ENCODE results near the gene SGF29.

DNA sequence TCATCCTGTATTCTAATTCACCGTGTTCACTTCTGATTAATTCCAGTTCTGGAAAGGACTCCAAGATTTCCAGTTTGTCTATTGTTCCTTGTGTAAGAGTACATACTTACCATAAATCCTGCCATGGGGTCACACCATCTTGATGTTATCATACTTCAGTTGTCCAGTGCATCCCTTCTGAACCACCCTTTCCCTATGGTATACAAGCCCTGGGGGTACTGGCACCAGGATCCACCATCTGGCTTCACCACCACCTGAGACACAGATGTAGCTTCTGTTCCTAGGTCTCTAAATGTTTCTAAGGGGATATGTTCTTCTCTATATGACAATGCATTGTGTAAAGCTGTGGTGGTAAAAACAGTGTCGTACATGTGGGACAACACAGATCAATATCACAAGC lies 21.2 kb downstream of the SGF29 start:
- TF ChIP-seq, protein P1, sequence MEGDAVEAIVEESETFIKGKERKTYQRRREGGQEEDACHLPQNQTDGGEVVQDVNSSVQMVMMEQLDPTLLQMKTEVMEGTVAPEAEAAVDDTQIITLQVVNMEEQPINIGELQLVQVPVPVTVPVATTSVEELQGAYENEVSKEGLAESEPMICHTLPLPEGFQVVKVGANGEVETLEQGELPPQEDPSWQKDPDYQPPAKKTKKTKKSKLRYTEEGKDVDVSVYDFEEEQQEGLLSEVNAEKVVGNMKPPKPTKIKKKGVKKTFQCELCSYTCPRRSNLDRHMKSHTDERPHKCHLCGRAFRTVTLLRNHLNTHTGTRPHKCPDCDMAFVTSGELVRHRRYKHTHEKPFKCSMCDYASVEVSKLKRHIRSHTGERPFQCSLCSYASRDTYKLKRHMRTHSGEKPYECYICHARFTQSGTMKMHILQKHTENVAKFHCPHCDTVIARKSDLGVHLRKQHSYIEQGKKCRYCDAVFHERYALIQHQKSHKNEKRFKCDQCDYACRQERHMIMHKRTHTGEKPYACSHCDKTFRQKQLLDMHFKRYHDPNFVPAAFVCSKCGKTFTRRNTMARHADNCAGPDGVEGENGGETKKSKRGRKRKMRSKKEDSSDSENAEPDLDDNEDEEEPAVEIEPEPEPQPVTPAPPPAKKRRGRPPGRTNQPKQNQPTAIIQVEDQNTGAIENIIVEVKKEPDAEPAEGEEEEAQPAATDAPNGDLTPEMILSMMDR (IDR thresholded peaks at IDR 0.05), result no peak
- TF ChIP-seq EZH2 (IDR thresholded peaks at IDR 0.05), result no peak

Measured in neural progenitor cell (in vitro differentiated cells).